HG02642 (cell line): ENCODE data around the gene RDH13.
"Not testable (repeated sequence)": the region's sequence is repeated elsewhere in the genome, so short reads cannot be mapped to it uniquely, and the experiment has no call there.

ENCODE experiments used
- ATAC-seq: cut with Tn5 transposase; IDR thresholded peaks from one replicate; pipeline ENCODE4 v1.9.1; 2021; ENCODE audit warnings: mild to moderate bottlenecking; ENCODE audit not compliant: unreplicated experiment, poor library complexity

RDH13 gene, protein sequence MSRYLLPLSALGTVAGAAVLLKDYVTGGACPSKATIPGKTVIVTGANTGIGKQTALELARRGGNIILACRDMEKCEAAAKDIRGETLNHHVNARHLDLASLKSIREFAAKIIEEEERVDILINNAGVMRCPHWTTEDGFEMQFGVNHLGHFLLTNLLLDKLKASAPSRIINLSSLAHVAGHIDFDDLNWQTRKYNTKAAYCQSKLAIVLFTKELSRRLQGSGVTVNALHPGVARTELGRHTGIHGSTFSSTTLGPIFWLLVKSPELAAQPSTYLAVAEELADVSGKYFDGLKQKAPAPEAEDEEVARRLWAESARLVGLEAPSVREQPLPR

DNA sequence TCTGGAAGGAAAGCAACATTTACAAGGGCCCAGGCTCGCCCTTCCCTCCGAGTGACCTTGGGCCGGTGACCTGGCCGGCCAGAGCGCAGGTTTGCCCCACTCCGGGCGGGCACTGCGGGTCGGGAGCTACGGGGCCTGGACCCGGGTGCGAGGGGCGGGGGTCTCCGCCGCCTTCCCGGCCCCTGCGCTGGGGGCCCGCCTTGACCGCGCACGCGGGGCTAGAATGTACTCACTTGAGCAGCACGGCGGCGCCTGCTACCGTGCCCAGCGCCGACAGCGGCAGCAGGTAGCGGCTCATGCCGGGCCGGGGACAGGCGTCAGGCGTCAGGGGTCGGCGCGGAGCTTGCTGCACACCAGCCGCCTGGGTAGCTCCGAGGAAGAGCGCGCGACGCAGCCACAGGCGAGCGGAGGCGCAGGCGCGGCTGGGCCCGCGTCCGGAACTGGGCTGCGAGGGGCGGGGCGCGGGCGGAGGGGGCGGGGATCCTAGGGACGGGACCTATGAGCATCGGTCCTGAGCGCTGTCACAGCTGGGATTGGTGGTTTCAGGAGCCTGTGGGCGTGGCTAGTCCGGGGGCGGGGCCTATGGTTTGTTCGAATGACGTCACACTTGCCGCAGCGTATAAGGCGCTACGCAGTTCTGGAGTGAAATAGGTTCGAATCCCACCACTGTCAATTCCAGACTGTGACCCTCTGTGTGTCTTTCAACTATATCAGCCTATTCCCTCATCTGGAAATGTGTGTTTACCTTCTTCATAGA lies at the start of gene RDH13:
RDH13 (minus strand) TSS at position 414 of the 757 bp plus-strand sequence; CDS start at position 298, 116 bp downstream.
- peak; percentile 93 for ATAC-seq

DNA sequence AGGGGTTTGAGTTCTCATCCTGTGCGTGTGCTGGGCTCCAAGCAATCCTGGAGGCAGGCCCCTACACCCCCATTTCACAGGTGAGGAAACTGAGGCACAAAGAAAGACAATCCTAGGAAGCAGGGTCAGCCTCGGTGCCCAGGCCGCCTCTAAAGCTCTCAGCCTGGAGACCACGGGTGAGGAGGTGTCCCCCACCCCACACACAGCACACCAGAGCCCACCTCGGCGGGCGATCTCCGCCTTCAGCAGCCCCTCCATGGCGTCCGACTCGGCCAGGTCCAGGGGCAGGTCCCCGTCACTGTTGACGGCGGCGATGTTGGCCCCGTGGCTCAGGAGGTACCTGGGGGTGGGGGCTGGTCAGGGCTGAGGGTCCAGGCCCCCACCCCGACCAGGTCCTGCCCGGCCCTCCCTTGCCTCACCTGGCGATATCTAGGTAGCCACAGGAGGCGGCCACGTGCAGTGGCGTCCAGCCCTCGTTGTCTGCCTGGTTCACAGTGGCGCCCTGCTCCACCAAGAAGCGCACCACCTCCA lies 49.4 kb upstream of the RDH13 start:
- ATAC-seq: no peak

DNA sequence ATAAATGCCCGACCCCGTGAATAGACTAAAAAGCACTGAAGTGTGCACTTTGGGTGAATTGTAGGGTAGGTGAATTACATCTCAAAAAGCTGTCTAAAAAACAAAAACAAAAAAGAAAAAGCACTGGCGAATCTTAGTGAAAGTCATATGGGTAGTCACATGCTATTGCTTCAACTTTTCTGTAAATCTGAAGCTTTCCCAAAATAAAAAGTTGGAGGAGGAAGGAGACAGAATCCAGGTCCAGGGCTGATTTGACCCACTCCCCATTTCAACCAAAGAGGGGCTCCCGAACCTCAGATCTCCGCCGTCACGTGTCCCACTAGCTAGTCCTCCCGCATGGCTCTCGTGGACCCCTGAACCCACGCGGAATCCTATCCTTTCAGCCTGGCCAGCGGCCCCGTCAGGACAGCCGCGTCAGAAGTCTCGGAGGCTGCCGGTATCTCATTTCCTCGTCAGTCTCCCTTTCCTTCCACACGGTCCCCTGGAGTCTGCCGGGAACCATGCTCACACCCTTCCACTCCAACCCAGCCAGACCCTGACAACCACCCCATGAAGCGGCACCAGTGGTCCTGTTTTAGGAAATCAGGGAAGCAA lies 48.4 kb upstream of the RDH13 start:
- no peak for ATAC-seq

DNA sequence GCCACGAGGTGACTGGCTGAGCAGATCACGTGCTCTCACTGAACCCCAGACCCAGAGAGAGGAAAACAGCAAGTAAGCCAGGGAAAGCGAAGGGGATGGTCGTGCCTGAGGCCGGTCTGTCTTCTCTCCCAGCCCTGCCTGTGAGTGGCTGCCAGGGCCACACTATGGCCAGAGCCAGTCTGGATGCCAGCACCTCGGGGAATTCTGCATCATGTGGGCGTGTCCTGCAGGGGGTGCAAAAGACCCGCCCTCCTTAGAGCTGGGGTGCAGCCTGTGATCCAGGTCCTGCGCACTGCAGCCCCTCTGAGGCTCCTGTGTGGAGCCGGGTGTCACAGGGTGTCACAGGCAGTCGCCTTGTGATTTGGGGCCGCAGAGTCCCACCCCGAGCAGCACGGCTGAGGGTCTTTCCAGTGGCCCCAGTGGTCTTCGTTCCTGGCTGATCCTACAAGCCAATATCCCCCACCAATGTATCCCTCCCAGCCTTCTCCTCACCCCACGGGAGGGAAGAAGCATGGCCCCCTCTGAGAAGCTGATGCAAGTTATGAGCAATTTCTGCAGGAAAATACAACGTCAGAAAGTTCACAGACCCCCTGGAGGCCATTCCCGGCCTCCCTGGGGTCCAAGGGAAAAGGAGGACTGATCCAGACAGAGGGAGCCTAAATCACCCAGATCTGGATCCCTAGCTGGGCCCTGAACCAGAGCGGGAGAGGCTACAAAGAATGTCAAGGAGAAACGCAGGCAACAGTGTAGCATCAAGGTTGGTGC lies 46.8 kb upstream of the RDH13 start:
- ATAC-seq: no peak

DNA sequence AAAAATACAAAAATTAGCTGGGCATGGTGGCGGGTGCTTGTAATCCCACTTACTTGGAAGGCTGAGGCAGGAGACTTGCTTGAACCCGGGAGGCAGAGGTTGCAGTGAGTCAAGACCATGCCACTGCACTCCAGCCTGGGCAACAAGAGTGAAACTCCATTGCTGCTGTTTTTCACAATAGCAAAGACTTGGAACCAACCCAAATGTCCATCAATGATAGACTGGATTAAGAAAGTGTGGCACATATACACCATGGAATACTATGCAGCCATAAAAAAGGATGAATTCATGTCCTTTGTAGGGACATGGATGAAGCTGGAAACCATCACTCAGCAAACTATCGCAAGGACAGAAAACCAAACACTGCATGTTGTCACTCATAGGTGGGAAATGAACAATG lies 44.3 kb upstream of the RDH13 start:
- not testable (repeated sequence) for ATAC-seq

DNA sequence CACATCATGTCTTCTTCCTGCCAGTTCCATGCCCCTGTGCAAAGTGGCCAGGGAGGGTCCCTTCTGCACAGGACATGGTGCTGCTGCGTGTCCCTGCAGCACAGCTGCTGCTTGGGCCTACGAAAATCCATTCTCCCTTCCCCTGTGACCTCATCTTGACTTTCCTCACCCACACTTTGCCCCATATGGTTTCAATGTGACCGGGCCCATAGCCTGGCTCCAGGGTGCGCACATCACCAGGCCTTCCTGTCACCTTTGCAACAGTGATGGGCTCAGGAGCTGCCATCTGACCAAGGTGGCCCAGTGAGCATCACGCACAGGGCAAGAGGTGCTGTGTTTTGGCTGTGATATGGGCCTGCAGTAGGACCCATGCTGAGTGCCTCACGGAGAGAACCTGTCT lies 43.6 kb upstream of the RDH13 start:
- ATAC-seq: no peak

DNA sequence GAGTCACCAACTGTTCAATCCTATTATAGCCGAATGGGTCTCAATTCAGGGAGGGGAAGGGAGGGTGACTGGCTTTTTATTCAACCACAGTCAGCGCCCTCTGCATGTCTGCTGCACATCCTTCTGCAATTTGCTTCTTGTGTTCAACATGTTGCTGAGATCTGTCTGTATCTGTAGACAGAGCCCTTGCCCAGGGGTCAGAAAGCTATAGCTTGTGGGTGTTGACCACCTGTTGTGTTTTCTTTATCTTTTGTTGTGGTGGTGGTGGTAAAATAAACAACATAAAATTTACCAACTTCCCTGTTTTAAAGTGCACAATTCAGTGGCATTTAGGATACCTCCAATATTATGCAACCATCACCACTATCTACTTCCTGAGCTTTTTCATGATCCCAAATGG lies 42.3 kb upstream of the RDH13 start:
- no peak for ATAC-seq

DNA sequence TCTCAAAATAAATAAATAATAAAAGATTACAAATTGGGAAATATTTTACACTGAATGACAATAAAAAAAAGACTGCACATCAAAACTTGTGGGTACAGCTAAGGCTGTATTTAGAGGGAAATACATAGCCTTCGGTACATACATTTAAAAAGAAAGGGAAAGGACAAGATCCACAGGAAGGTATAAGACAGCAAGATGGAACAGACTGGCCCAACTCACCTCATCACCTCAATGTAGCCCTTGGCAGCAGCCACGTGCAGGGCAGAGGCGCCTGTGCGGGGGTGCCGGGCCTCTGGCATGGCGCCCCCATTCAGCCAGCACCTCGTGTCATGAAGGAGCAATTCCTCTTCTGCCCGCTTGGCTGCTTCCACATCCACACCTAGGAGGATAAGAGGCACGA lies 40.2 kb upstream of the RDH13 start:
- no peak for ATAC-seq

DNA sequence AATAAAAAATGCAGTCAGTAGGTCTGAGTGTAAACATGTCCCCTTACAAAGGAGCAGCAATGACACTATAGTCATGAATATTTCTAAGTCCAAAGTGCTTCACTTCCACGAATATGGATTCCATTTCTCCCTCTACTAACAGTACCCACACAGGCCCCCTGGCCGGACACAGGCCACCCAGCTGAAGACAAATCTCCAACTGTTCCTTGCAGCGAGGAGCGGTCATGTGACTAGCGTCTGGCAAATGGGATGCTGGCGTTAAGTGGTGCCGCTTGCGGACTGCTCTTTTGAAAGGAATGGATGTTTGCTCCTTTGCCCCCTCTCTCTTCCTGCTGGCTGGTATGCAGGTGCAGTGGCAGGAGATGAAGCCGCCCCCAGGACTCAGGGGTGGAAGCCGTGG lies 38.3 kb upstream of the RDH13 start:
- ATAC-seq: no peak

DNA sequence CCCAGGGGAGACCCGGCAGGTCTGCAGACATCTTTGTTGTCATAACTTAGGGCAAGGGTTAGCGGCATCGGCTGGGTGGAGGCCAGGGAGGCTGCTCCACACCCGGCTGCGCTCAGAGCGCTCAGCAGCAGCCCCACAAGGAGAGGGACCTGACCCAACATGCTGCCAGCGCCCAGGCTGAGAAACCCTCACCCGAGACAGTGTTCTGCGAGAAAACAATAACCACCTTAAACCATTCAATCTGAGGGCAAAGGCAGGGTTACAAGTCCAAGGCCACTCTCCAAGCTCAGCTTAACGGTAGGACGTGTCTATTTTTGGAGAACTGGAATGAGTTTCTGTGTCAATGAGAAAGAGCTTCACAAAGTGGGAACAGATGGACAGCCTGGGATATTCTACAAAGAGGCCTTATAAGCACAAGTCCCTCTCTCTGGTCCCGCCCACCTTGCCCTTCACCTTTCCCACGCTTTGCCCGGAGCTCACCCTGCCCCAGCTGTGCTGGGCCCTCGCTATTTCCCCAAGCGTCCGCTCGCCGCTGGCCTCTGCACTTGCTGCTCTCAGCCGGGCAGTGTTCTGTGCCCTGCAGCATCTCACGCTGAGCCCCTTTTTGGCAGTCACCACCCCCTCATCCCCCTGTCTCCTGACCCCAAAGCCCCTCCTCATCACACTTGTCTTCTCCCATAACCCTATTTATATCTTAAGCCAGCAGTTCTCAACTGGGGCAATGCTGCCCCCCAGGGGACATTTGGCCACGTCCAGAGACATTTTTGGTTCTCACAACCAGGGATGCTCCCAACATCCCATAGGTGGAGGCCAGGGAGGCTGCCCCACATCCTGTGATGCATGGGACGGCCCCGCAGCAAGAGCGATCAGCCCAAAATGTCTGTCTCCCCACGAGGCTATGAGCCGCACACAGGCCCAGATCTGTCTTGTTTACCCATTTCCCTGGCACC lies 36.9 kb upstream of the RDH13 start:
- ATAC-seq: no peak

DNA sequence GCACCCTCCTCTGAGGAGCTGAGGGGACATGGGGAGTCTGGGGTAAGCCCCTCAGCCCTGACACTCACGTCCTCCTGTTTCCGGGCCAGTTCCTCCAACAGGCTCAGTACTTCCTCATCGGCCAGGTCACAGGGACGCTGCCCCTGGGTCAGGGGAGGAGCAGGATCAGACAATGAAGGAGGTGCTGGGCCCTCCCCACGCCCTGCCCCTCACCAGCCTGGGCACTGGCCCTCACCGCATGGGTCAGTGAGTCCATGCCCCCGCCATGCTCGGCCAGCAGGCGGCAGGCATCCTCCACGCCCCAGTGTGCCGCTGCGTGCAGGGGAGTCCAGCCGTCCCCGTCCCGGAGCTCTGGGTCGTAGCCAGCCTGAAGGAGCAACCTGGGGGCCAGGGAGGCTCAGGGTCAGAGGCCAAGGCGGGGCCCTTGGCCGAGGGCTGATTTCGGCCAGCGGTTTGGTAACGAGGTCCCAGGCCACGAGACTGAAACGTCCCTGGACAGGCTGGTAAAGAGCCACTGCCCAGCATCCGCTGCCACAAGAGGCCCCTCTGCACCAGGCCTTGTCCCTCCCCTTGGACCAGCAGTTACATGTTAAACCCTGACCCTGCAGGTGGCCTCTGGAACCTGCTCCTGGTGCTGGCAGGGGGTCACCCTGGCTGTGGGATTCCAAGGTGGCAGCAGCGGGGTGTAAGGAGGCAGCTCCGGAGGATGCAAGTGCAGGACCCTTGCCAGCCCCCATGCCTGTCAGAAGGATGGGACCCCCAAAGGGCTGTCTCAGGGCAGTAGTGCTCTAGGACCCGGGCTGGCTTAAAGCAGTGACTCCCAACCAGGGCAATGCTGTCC lies 36.0 kb upstream of the RDH13 start:
- ATAC-seq: no peak

DNA sequence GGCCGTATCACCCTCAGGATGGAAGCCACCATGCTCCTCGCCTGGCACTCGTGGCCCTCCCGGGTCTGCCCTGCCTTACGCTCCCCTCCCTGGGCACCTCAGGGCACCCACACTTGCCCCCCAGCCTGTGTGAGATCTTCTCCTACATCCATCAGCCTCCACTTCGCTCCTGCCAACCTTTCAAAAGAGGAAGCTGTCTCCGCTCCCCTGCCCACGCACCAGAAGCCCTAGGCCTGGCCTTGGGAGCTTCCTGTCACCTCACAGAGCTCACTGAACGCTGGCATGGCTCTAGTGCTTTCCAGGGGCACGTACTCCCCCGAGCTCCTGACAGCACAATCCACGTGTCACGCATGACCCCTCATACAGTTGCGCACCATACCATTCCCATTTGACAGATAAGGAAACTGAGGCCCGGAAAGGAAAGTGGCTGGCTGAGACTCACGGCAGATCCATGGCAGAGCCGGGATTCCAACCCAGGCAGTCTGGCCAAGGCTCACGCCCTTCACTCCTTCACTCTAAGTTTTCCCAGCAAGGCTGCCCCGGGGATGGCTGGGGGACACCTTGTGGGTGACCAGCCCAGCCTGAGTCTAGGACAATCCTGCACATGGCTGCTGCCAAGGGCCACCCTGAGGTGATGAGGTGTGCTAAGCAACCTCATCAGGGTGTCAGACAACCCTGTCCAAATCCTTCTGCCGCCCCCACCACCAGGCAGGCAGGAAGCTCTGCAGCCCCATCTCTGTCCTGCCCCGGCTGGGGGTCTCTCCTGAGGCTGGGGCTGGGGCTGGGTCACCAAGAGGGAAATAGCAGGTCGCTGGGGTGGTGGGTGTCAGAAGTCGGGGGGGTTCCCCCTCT lies 35.1 kb upstream of the RDH13 start:
- ATAC-seq: no peak

DNA sequence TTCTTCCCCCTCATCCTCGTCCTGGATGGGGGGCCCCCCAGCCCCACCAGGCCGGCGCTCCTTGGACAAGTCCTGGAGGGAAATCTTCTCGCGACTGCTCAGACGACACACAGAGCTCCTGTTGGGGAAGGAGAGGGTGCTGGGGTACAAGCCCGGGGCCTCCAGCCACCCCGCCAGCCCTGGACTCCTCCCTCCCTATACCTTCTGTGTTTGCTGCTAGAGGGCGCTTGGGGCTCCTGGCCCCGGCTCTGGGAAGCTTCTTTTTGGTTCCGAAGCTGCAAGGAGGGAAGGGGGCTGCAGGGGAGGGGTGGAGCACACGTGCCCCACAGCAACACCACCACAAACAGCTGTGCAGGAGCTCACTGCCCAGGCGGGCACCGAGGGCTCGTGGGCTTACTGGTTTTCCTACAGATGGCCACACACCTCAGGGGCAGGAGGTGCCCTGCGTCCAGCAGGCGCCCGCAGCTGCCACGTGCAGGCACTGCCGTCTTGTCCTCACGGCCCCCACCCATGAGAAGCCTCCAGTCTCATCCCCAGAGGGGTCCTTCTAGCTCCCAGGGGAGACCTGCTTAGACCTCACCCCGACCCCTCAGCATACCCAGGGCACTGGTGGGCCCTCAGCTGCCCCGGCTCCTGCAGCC lies 33.2 kb upstream of the RDH13 start:
- ATAC-seq: no peak

DNA sequence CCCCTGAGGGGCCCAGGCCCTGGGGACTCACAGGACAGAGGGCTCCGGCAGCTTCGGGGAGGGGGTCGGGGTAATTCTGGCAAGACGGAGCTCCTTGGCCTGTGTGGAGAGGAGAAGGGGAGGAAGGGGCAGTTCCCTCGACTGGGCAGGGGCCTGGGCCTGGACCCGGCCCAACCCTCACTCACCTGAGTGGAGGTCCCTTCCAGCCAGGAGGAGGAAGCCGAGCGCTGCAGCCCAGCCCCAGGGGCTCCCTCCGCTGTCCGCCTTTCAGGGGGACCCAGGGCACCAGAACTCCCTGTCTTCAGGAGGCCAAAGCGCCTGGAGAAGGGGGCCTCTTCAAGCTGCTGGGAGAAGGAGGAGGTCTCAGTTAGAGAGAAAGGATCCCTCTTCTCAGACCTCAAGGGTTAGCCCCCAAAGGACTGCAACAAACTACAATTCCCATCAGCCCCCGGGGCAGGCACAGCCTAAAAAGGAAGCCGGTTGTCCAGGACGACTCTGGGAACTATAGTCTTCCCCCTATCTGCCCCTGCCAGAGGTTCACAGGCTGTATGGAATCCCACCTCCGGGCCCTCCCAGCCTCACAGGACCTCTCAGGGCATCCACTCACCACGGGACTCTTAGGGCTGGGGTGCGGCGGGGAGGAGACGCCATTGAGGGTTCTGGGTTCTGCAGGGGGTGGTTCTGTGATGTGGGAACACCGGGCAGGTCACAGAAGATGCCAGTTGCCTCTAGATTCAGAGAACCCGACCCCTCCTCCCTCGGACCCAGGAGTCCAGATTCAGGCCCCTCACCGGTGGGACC lies 32.5 kb upstream of the RDH13 start:
- ATAC-seq: no peak

DNA sequence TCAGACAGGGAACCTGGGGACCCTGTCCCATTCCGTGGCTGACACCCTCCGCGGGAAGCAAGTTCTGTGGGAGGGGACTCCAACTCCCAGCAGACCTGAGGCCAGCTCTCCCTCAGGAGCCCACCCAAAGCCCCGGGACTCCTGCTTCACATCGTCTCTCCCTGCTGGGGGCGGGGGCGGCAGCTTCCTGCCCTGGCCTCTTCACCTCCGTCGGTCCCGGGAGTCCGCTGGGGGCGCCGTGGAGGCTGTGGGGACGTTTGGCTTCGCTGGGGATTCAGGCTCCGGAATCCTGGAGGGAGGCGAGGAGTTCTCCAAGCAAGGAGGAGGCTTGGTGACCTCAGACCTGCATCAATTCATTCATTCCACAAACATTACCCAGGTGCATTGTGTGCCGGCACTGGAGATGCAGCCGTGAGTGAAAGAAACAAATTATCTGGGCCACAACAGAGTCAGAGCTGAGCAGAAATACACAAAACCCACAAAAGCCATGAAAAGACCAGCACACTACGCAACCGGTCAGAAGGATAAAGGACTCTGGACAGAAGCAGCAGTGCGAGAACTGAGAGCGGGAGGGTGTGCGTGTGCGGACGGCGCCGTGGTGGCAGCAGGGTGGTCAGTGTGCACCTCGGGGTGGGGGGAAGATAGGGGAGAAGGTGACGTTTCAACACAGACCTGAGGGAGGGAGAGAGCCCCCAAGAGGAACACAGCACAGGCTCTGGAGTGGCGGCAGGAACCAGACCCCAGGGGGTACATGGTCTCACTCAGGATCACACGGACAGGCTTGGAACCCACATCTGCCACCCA lies 31.7 kb upstream of the RDH13 start:
- no peak for ATAC-seq
